Measurements from ENCODE around the gene FAM53B.

FAM53B gene

GRCh38 chr10:124693396-124693795, 50.8 kb downstream of the FAM53B start:
- H3K9me3 Mint-ChIP-seq: no peaks in the 10 kb centered on the region
- no peak overlapping the region for H3K4me3 Mint-ChIP-seq
- H3K27ac Mint-ChIP-seq: no peak overlapping the region
- peaks cover 30% of the 10 kb centered on the region for H3K36me3 Mint-ChIP-seq (ENCODE audit: low read depth)
- no peaks in the 10 kb centered on the region for H3K27me3 Mint-ChIP-seq
- peaks cover 88% of the 10 kb centered on the region for H3K4me1 Mint-ChIP-seq (ENCODE audit: low read depth)

GRCh38 chr10:124692100-124692446, 52.1 kb downstream of the FAM53B start:
- Mint-ChIP-seq H3K9me3 (no peaks in the 10 kb centered on the region), H3K4me1 (ENCODE audit: low read depth) (peaks cover 87% of the 10 kb centered on the region), H3K27me3 (no peaks in the 10 kb centered on the region), H3K27ac (no peak overlapping the region), H3K4me3 (no peak overlapping the region), H3K36me3 (ENCODE audit: low read depth) (peaks cover 30% of the 10 kb centered on the region)

GRCh38 chr10:124691421-124692099, 52.6 kb downstream of the FAM53B start:
- Mint-ChIP-seq H3K27ac (no peak overlapping the region), H3K4me3 (no peak overlapping the region), H3K27me3 (no peaks in the 10 kb centered on the region), H3K9me3 (no peaks in the 10 kb centered on the region), H3K4me1 (ENCODE audit: low read depth) (peaks cover 87% of the 10 kb centered on the region), H3K36me3 (ENCODE audit: low read depth) (peaks cover 30% of the 10 kb centered on the region)

- peaks cover 87% of the 10 kb centered on the region for H3K4me1 Mint-ChIP-seq (ENCODE audit: low read depth)
- H3K9me3 Mint-ChIP-seq: no peaks in the 10 kb centered on the region
- H3K27ac Mint-ChIP-seq: no peak overlapping the region
- H3K36me3 Mint-ChIP-seq (ENCODE audit: low read depth): peaks cover 31% of the 10 kb centered on the region
- H3K4me3 Mint-ChIP-seq: no peak overlapping the region
- H3K27me3 Mint-ChIP-seq: peaks cover under 1% of the 10 kb centered on the region
These were observed 53.2 kb downstream of the FAM53B start for GRCh38 chr10:124691002-124691401.

GRCh38 chr10:124689911-124690498, 54.2 kb downstream of the FAM53B start:
- Mint-ChIP-seq H3K4me3 (no peak overlapping the region), H3K9me3 (no peaks in the 10 kb centered on the region), H3K27me3 (peaks cover 4% of the 10 kb centered on the region), H3K4me1 (ENCODE audit: low read depth) (peaks cover 87% of the 10 kb centered on the region), H3K27ac (peak overlapping the region; percentile 52), H3K36me3 (ENCODE audit: low read depth) (peaks cover 21% of the 10 kb centered on the region)

GRCh38 chr10:124688889-124689670, 55.1 kb downstream of the FAM53B start:
- Mint-ChIP-seq H3K27me3 (peaks cover 4% of the 10 kb centered on the region), H3K4me3 (peak overlapping the region; percentile 63), H3K4me1 (ENCODE audit: low read depth) (peaks cover 86% of the 10 kb centered on the region), H3K9me3 (no peaks in the 10 kb centered on the region), H3K27ac (peak overlapping the region; percentile 73), H3K36me3 (ENCODE audit: low read depth) (peaks cover 13% of the 10 kb centered on the region)

GRCh38 chr10:124688386-124688785, 55.8 kb downstream of the FAM53B start:
- H3K27me3 Mint-ChIP-seq: peaks cover 4% of the 10 kb centered on the region
- peaks cover 86% of the 10 kb centered on the region for H3K4me1 Mint-ChIP-seq (ENCODE audit: low read depth)
- H3K4me3 Mint-ChIP-seq: peak overlapping the region; percentile 63
- H3K9me3 Mint-ChIP-seq: no peaks in the 10 kb centered on the region
- peak overlapping the region; percentile 78 for H3K27ac Mint-ChIP-seq
- peaks cover 13% of the 10 kb centered on the region for H3K36me3 Mint-ChIP-seq (ENCODE audit: low read depth)

- no peak overlapping the region for H3K27ac Mint-ChIP-seq
- H3K36me3 Mint-ChIP-seq (ENCODE audit: low read depth): peaks cover 12% of the 10 kb centered on the region
- H3K27me3 Mint-ChIP-seq: peaks cover 4% of the 10 kb centered on the region
- no peak overlapping the region for H3K4me3 Mint-ChIP-seq
- no peaks in the 10 kb centered on the region for H3K9me3 Mint-ChIP-seq
- peaks cover 90% of the 10 kb centered on the region for H3K4me1 Mint-ChIP-seq (ENCODE audit: low read depth)
These were observed 57.3 kb downstream of the FAM53B start for GRCh38 chr10:124686707-124687376.

- Mint-ChIP-seq H3K27me3 (peaks cover 4% of the 10 kb centered on the region), H3K4me3 (no peak overlapping the region), H3K36me3 (ENCODE audit: low read depth) (peaks cover 22% of the 10 kb centered on the region), H3K27ac (no peak overlapping the region), H3K4me1 (ENCODE audit: low read depth) (peaks cover 83% of the 10 kb centered on the region), H3K9me3 (no peaks in the 10 kb centered on the region)
These were observed 58.9 kb downstream of the FAM53B start for GRCh38 chr10:124685261-124685660.

- Mint-ChIP-seq H3K4me3 (no peak overlapping the region), H3K27ac (peak overlapping the region; percentile 26), H3K9me3 (no peaks in the 10 kb centered on the region), H3K36me3 (ENCODE audit: low read depth) (peaks cover 30% of the 10 kb centered on the region), H3K27me3 (peaks cover 4% of the 10 kb centered on the region), H3K4me1 (ENCODE audit: low read depth) (peaks cover 83% of the 10 kb centered on the region)
These were observed 60.4 kb downstream of the FAM53B start for GRCh38 chr10:124683814-124684213.

- H3K36me3 Mint-ChIP-seq (ENCODE audit: low read depth): peaks cover 31% of the 10 kb centered on the region
- H3K4me1 Mint-ChIP-seq (ENCODE audit: low read depth): peaks cover 83% of the 10 kb centered on the region
- no peak overlapping the region for H3K27ac Mint-ChIP-seq
- H3K27me3 Mint-ChIP-seq: peaks cover 4% of the 10 kb centered on the region
- no peaks in the 10 kb centered on the region for H3K9me3 Mint-ChIP-seq
- no peak overlapping the region for H3K4me3 Mint-ChIP-seq
These were observed 62.3 kb downstream of the FAM53B start for GRCh38 chr10:124681626-124682552.

GRCh38 chr10:124681091-124681490, 63.1 kb downstream of the FAM53B start:
- peaks cover 4% of the 10 kb centered on the region for H3K27me3 Mint-ChIP-seq
- H3K27ac Mint-ChIP-seq: no peak overlapping the region
- peaks cover 83% of the 10 kb centered on the region for H3K4me1 Mint-ChIP-seq (ENCODE audit: low read depth)
- peaks cover 27% of the 10 kb centered on the region for H3K36me3 Mint-ChIP-seq (ENCODE audit: low read depth)
- no peak overlapping the region for H3K4me3 Mint-ChIP-seq
- H3K9me3 Mint-ChIP-seq: no peaks in the 10 kb centered on the region

- H3K4me1 Mint-ChIP-seq (ENCODE audit: low read depth): peaks cover 83% of the 10 kb centered on the region
These were observed 63.5 kb downstream of the FAM53B start for GRCh38 chr10:124680675-124681074.

GRCh38 chr10:124679401-124679800, 64.8 kb downstream of the FAM53B start:
- Mint-ChIP-seq H3K27ac (no peak overlapping the region), H3K4me1 (ENCODE audit: low read depth) (peaks cover 82% of the 10 kb centered on the region), H3K36me3 (ENCODE audit: low read depth) (peaks cover 27% of the 10 kb centered on the region), H3K27me3 (no peaks in the 10 kb centered on the region), H3K9me3 (no peaks in the 10 kb centered on the region), H3K4me3 (no peak overlapping the region)

More at GRCh38 chr10:124680675-124681074, 63.5 kb downstream of the FAM53B start:
- Mint-ChIP-seq H3K27ac (no peak overlapping the region), H3K36me3 (ENCODE audit: low read depth) (peaks cover 27% of the 10 kb centered on the region), H3K27me3 (peaks cover under 1% of the 10 kb centered on the region), H3K4me3 (no peak overlapping the region), H3K9me3 (no peaks in the 10 kb centered on the region)

Measured in stimulated activated naive CD8-positive, alpha-beta T cell treated with anti-CD3 and anti-CD28 coated beads, Interleukin-15, Interleukin-2, amounts not matched to agents 100 ng/mL and 50 ng/mL, for 24 hours (primary cell).